Measurements from ENCODE around the gene GALNT8.

DNA sequence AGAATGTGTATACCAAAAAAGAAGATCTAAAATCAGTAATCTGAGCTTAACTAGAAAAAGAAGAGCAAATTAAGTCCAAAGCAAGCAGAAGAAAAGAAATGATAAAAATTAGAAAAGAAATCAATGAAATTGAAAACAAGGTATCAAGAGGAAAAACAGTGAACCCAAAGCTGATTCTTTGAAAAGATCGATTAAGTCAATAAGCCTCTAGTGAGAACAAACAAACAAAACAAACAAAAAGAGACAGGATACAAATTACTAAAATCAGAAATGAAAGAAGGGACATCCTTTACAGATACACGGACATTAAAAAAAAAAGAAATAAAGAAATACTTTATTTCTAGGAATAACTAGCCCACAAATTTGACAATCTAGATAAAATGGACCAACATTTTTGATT, 12.9 kb upstream of the GALNT8 start:
- TF ChIP-seq EZH2phosphoT487 (IDR thresholded peaks at IDR 0.05; ENCODE audit: unreplicated experiment) = no peak
- TF ChIP-seq, protein P1, sequence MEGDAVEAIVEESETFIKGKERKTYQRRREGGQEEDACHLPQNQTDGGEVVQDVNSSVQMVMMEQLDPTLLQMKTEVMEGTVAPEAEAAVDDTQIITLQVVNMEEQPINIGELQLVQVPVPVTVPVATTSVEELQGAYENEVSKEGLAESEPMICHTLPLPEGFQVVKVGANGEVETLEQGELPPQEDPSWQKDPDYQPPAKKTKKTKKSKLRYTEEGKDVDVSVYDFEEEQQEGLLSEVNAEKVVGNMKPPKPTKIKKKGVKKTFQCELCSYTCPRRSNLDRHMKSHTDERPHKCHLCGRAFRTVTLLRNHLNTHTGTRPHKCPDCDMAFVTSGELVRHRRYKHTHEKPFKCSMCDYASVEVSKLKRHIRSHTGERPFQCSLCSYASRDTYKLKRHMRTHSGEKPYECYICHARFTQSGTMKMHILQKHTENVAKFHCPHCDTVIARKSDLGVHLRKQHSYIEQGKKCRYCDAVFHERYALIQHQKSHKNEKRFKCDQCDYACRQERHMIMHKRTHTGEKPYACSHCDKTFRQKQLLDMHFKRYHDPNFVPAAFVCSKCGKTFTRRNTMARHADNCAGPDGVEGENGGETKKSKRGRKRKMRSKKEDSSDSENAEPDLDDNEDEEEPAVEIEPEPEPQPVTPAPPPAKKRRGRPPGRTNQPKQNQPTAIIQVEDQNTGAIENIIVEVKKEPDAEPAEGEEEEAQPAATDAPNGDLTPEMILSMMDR (conservative IDR thresholded peaks at IDR 0.05; ENCODE audit: low read depth in 2 of 2) = no peak
- no peak for TF ChIP-seq EZH2 (IDR thresholded peaks at IDR 0.05; ENCODE audit: low read depth, unreplicated experiment)
- TF ChIP-seq, protein P2, sequence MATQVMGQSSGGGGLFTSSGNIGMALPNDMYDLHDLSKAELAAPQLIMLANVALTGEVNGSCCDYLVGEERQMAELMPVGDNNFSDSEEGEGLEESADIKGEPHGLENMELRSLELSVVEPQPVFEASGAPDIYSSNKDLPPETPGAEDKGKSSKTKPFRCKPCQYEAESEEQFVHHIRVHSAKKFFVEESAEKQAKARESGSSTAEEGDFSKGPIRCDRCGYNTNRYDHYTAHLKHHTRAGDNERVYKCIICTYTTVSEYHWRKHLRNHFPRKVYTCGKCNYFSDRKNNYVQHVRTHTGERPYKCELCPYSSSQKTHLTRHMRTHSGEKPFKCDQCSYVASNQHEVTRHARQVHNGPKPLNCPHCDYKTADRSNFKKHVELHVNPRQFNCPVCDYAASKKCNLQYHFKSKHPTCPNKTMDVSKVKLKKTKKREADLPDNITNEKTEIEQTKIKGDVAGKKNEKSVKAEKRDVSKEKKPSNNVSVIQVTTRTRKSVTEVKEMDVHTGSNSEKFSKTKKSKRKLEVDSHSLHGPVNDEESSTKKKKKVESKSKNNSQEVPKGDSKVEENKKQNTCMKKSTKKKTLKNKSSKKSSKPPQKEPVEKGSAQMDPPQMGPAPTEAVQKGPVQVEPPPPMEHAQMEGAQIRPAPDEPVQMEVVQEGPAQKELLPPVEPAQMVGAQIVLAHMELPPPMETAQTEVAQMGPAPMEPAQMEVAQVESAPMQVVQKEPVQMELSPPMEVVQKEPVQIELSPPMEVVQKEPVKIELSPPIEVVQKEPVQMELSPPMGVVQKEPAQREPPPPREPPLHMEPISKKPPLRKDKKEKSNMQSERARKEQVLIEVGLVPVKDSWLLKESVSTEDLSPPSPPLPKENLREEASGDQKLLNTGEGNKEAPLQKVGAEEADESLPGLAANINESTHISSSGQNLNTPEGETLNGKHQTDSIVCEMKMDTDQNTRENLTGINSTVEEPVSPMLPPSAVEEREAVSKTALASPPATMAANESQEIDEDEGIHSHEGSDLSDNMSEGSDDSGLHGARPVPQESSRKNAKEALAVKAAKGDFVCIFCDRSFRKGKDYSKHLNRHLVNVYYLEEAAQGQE (IDR thresholded peaks at IDR 0.05; ENCODE audit: unreplicated experiment) = no peak
- TF ChIP-seq, protein P3, sequence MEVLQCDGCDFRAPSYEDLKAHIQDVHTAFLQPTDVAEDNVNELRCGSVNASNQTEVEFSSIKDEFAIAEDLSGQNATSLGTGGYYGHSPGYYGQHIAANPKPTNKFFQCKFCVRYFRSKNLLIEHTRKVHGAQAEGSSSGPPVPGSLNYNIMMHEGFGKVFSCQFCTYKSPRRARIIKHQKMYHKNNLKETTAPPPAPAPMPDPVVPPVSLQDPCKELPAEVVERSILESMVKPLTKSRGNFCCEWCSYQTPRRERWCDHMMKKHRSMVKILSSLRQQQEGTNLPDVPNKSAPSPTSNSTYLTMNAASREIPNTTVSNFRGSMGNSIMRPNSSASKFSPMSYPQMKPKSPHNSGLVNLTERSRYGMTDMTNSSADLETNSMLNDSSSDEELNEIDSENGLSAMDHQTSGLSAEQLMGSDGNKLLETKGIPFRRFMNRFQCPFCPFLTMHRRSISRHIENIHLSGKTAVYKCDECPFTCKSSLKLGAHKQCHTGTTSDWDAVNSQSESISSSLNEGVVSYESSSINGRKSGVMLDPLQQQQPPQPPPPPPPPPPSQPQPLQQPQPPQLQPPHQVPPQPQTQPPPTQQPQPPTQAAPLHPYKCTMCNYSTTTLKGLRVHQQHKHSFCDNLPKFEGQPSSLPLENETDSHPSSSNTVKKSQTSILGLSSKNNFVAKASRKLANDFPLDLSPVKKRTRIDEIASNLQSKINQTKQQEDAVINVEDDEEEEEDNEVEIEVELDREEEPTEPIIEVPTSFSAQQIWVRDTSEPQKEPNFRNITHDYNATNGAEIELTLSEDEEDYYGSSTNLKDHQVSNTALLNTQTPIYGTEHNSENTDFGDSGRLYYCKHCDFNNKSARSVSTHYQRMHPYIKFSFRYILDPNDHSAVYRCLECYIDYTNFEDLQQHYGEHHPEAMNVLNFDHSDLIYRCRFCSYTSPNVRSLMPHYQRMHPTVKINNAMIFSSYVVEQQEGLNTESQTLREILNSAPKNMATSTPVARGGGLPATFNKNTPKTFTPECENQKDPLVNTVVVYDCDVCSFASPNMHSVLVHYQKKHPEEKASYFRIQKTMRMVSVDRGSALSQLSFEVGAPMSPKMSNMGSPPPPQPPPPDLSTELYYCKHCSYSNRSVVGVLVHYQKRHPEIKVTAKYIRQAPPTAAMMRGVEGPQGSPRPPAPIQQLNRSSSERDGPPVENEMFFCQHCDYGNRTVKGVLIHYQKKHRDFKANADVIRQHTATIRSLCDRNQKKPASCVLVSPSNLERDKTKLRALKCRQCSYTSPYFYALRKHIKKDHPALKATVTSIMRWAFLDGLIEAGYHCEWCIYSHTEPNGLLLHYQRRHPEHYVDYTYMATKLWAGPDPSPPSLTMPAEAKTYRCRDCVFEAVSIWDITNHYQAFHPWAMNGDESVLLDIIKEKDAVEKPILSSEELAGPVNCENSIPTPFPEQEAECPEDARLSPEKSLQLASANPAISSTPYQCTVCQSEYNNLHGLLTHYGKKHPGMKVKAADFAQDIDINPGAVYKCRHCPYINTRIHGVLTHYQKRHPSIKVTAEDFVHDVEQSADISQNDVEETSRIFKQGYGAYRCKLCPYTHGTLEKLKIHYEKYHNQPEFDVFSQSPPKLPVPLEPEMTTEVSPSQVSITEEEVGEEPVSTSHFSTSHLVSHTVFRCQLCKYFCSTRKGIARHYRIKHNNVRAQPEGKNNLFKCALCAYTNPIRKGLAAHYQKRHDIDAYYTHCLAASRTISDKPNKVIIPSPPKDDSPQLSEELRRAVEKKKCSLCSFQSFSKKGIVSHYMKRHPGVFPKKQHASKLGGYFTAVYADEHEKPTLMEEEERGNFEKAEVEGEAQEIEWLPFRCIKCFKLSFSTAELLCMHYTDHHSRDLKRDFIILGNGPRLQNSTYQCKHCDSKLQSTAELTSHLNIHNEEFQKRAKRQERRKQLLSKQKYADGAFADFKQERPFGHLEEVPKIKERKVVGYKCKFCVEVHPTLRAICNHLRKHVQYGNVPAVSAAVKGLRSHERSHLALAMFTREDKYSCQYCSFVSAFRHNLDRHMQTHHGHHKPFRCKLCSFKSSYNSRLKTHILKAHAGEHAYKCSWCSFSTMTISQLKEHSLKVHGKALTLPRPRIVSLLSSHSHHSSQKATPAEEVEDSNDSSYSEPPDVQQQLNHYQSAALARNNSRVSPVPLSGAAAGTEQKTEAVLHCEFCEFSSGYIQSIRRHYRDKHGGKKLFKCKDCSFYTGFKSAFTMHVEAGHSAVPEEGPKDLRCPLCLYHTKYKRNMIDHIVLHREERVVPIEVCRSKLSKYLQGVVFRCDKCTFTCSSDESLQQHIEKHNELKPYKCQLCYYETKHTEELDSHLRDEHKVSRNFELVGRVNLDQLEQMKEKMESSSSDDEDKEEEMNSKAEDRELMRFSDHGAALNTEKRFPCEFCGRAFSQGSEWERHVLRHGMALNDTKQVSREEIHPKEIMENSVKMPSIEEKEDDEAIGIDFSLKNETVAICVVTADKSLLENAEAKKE (CRISPR knock-in tag; IDR thresholded peaks at IDR 0.05) = no peak
- TF ChIP-seq POLR2AphosphoS5 (IDR thresholded peaks at IDR 0.05; ENCODE audit: low read depth) = no peak
- TF ChIP-seq JUNB (IDR thresholded peaks at IDR 0.05; ENCODE audit: unreplicated experiment) = no peak
- no peak for TF ChIP-seq CREB1 (CRISPR knock-in tag; IDR thresholded peaks at IDR 0.05; ENCODE audit: low read depth)
- no peak for TF ChIP-seq NANOG (IDR thresholded peaks at IDR 0.05; ENCODE audit: borderline replicate concordance)
- TF ChIP-seq ZNF331 (CRISPR knock-in tag; IDR thresholded peaks at IDR 0.05; ENCODE audit: low read depth) = no peak
- TF ChIP-seq, protein P4, sequence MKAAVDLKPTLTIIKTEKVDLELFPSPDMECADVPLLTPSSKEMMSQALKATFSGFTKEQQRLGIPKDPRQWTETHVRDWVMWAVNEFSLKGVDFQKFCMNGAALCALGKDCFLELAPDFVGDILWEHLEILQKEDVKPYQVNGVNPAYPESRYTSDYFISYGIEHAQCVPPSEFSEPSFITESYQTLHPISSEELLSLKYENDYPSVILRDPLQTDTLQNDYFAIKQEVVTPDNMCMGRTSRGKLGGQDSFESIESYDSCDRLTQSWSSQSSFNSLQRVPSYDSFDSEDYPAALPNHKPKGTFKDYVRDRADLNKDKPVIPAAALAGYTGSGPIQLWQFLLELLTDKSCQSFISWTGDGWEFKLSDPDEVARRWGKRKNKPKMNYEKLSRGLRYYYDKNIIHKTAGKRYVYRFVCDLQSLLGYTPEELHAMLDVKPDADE (IDR thresholded peaks at IDR 0.05) = no peak
- no peak for TF ChIP-seq STAT1 (IDR thresholded peaks at IDR 0.05; ENCODE audit: unreplicated experiment)
